ENCODE results near the gene RHD. TPM values are rescaled to one million over a fixed set of nuclear protein-coding genes. Genes with fewer than 3 reads are reported as not detected.
"Not testable (repeated sequence)": the region's sequence is repeated elsewhere in the genome, so short reads cannot be mapped to it uniquely, and the experiment has no call there.

RHD gene
- 1 to 10 TPM in 1 of 6 donors, under 1 TPM in 1, not detected in 4; 0.15 to 1.0 TPM for total RNA-seq

DNA sequence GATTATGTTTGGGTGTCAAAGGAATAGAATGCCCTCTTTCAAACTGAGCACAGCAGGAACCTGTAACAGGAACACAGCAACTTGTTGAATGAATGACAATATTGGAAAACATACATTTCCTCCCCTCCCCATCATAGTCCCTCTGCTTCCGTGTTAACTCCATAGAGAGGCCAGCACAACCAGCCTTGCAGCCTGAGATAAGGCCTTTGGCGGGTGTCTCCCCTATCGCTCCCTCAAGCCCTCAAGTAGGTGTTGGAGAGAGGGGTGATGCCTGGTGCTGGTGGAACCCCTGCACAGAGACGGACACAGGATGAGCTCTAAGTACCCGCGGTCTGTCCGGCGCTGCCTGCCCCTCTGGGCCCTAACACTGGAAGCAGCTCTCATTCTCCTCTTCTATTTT is at the start of gene RHD:
TSS of gene RHD (plus strand) at position 272 of the 400 bp plus-strand sequence. CDS start at position 311, 39 bp downstream.
- not testable (repeated sequence) for ATAC-seq (ENCODE audit: low FRiP score in 2 of 2); H3K36me3 ChIP-seq; H3K4me3 ChIP-seq; H3K4me1 ChIP-seq; H3K27ac ChIP-seq; H3K27me3 ChIP-seq; DNase-seq; H3K9me3 ChIP-seq
- 74 to 83% methylated on average over 6 to 8 of the region's 8 CpGs for WGBS, 2 donors

DNA sequence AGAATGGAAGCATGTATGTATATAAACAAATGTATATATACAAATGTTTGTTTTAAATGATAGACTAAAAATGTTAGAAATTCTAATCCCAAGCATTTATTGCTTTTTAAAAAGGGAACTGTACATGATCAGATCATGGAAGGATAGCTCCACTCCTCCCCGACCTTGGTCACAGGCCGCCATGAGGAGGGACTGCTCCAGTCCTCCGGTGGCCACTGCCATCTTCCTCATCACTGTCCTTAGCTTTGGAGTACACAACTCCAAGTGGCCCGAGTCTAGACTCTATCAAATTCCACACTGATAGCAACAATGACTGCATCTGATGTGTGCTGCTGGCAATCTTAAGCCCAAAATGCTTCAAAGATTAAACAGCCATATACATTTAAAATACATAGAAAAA is 49.7 kb upstream of the RHD start:
- peaks cover 36 to 81% (median 69%) of the 10 kb centered on the region in 4 donors for H3K36me3 ChIP-seq
- ATAC-seq (ENCODE audit: low FRiP score in 2 of 2) (no peak), DNase-seq (no peak)
- no peaks in the 10 kb centered on the region for H3K4me1 ChIP-seq
- H3K27me3 ChIP-seq = no peaks in the 10 kb centered on the region
- no peak overlapping the region for H3K27ac ChIP-seq
- WGBS, 2 donors = 95 to 100% methylated on average over 4 of the region's 4 CpGs
- no peak overlapping the region for H3K4me3 ChIP-seq
- no peak for TF ChIP-seq POLR2AphosphoS5 (IDR thresholded peaks at IDR 0.05)
- TF ChIP-seq, protein P1, sequence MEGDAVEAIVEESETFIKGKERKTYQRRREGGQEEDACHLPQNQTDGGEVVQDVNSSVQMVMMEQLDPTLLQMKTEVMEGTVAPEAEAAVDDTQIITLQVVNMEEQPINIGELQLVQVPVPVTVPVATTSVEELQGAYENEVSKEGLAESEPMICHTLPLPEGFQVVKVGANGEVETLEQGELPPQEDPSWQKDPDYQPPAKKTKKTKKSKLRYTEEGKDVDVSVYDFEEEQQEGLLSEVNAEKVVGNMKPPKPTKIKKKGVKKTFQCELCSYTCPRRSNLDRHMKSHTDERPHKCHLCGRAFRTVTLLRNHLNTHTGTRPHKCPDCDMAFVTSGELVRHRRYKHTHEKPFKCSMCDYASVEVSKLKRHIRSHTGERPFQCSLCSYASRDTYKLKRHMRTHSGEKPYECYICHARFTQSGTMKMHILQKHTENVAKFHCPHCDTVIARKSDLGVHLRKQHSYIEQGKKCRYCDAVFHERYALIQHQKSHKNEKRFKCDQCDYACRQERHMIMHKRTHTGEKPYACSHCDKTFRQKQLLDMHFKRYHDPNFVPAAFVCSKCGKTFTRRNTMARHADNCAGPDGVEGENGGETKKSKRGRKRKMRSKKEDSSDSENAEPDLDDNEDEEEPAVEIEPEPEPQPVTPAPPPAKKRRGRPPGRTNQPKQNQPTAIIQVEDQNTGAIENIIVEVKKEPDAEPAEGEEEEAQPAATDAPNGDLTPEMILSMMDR (IDR thresholded peaks at IDR 0.05) = no peak
- TF ChIP-seq EP300 (IDR thresholded peaks at IDR 0.05) = no peak
- TF ChIP-seq POLR2A (IDR thresholded peaks at IDR 0.05) = no peak
- H3K9me3 ChIP-seq = no peaks in the 10 kb centered on the region

DNA sequence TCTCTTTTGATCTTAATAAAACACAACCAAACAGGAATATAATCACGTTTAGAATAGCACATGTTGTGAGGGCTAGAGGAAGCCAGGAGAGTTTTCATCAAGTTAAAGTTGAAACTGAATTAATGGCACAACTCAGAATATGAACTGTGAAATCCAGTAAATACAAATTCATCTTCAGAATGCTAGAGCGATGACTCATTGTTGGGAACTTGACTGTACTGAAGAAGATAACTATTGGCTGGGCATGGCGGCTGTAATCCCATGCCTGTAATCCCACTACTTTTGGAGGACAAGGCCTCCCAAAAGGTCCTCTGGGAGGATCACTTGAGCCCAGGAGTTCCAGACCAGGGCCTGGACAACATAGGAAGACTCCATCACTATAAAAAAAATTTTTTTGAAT is 48.8 kb upstream of the RHD start:
- 82 to 87% methylated on average over 3 of the region's 3 CpGs for WGBS, 2 donors
- Histone ChIP-seq H3K27ac (no peak overlapping the region), H3K4me1 (no peaks in the 10 kb centered on the region), H3K36me3 (peaks cover 41 to 90% (median 76%) of the 10 kb centered on the region in 4 donors), H3K9me3 (no peaks in the 10 kb centered on the region), H3K27me3 (no peaks in the 10 kb centered on the region), H3K4me3 (no peak overlapping the region)
- DNase-seq (no peak), ATAC-seq (ENCODE audit: low FRiP score in 2 of 2) (no peak)
- no peak for TF ChIP-seq EP300 (IDR thresholded peaks at IDR 0.05)
- TF ChIP-seq, protein P1 (IDR thresholded peaks at IDR 0.05) = no peak

DNA sequence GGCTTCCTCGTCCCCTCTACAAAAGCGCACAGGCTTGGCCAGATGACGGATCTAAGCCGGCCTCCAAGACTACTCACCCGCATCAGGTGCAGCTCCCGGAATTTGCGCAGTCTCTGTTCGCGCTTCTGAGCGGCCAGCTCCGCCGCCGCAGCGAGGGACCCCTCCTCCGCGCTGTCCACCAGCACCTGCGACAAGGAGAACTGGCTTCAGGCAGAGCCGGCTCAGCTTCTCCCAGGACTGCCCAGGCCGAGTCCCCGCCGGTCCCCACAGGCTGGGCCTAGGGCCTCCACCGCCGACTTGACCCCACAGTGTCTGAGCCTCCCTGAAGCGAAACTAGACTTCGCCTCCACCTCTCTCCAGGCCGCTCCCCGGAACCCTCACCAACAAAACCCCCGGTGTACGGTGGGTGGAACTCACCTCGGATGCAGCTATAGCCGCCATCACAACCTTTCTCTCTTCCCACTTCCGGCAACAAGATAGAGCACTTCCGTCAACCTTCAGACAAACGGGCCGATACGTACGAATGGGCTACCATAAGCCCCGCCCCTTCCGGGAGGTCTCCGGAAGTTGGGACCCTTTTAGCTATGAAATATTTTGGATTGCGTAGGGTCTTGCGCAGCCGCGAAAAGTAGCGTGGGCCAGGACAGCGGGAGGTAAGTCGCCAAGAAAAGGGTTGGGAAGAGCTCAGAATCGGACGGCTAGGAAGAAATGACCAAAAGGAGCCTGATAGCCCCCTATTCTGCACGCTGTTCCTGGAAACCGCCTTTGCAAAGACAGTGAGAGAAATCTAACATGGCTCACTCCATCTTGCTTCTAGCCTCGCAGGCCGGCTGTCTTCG is 40.1 kb upstream of the RHD start, which contains the start of gene SYF2:
TSS of gene SYF2 (minus strand) at position 476 of the 839 bp plus-strand sequence. CDS start at position 441, 35 bp downstream.
- Histone ChIP-seq H3K27ac (peak within 1 kb of the TSS; percentile 90 to 97 (median 94)), H3K27me3 (no peaks in the 10 kb centered on the region), H3K36me3 (peaks cover 10 to 38% (median 28%) of the 10 kb centered on the region in 4 donors), H3K9me3 (no peaks in the 10 kb centered on the region), H3K4me1 (peaks cover 7 to 43% (median 29%) of the 10 kb centered on the region in 4 donors), H3K4me3 (peak within 1 kb of the TSS; percentile 62 to 97 (median 88))
- ATAC-seq (ENCODE audit: low FRiP score in 2 of 2) = peak; percentile 96 to 97
- WGBS, 2 donors = 0% methylated on average over 19 to 39 of the region's 54 CpGs
- DNase-seq = peak; percentile 86 to 95
- TF ChIP-seq, protein P1 (IDR thresholded peaks at IDR 0.05) = no peak
- TF ChIP-seq POLR2AphosphoS5 (IDR thresholded peaks at IDR 0.05) (peak; percentile 84 to 87), EP300 (IDR thresholded peaks at IDR 0.05) (peak in 1 of 4 donors; percentile 15), POLR2A (IDR thresholded peaks at IDR 0.05) (peak in 3 of 4 donors; percentile 50 to 80 (median 79))

DNA sequence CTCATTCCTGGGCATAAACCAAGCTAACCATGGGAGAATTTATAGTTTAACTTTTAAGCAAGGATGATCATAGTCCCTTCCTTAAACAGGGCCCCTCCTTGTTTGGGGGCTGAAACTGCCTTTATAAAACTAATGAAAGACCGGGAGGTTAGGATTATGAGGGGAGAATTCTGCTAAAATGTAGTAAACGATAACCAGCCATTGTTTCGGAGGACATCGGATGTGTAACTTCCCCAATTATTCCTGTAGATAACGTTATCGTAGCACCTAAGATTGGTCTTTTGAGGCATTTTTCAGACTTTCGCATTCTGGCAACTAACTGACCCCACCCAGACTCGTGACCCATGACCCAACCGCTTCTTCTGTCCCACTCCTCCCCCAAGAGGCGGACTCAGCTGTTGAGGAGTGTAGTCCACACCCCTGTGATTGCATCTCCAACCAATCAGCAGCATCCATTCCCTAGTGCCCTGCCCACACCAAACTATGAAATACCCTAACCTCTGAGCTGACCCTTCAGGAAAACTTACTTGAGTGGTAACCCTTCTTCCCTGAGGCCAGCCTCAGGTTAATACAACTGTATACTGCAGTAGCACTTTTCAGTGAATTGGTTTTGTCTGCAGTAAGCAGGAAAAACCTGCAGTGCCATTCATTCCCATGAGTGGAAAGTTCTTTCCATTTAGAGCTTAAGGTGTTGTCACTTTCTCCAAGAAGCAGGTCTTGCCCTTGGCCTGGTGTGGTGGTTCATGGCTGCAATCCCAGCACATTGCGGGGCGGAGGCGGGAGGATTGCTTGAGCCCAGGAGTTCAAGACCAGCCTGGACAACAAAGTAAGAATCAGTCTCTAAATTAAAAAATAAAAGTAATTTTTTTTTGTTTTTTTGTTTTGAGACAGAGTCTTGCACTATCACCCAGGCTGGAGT is 39.2 kb upstream of the RHD start:
- ATAC-seq (ENCODE audit: low FRiP score in 2 of 2) = peak; percentile 96
- 23% methylated on average over 13 of the region's 13 CpGs for WGBS, 2 donors
- Histone ChIP-seq H3K36me3 (peaks cover 6 to 29% (median 20%) of the 10 kb centered on the region in 4 donors), H3K27me3 (no peaks in the 10 kb centered on the region), H3K9me3 (no peaks in the 10 kb centered on the region), H3K4me3 (peak overlapping the region; percentile 62 to 97 (median 88)), H3K4me1 (peaks cover 7 to 52% (median 33%) of the 10 kb centered on the region in 4 donors), H3K27ac (peak overlapping the region; percentile 90 to 97 (median 94))
- TF ChIP-seq POLR2A (IDR thresholded peaks at IDR 0.05) (no peak), POLR2AphosphoS5 (IDR thresholded peaks at IDR 0.05) (peak; percentile 41 to 80), EP300 (IDR thresholded peaks at IDR 0.05) (peak in 1 of 4 donors; percentile 25)
- peak in 1 of 2 donors; percentile 96 for DNase-seq

DNA sequence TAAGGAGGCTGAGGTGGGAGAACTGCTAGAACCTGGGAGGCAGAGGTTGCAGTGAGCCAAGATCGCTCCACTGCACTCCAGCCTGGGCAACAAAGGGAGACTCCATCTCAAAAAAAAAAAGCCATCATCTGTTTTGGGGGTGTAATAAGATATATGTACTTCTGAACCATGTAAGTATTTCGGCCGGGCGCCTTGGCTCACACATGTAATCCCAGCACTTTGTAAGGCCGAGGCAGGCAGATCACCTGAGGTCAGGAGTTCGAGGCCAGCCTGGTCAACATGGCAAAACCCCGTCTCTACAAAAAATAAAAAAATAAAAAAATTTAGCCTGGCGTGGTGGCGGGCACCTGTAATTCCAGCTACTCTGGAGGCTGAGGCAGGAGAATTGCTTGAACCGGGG is 36.9 kb upstream of the RHD start:
- not testable (repeated sequence) for H3K9me3 ChIP-seq; DNase-seq; ATAC-seq (ENCODE audit: low FRiP score in 2 of 2); H3K27ac ChIP-seq; H3K36me3 ChIP-seq; H3K4me3 ChIP-seq; H3K27me3 ChIP-seq
- H3K4me1 ChIP-seq = peaks cover 13 to 72% (median 44%) of the 10 kb centered on the region in 4 donors
- 97 to 99% methylated on average over 10 of the region's 10 CpGs for WGBS, 2 donors

DNA sequence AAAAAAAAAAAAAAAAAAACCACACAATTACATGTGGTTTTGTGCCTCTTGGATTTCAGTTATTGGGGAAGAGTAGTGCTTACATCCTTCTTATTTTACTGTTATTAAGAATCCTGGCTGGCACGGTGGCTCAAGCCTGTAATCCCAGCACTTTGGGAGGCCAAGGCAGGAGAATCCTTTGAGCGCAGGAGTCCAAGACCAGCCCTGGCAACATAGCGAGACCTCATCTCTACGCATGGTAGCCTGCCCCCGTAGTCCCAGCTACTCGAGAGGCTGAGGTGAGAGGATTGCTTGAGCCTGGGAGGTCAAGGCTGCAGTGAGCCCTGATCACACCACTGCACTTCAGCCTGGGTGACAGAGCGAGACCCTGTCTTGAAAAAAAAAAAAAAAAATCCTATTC is 36.0 kb upstream of the RHD start:
- H3K27me3 ChIP-seq; DNase-seq; H3K4me3 ChIP-seq; H3K9me3 ChIP-seq; ATAC-seq (ENCODE audit: low FRiP score in 2 of 2); H3K36me3 ChIP-seq: not testable (repeated sequence)
- Histone ChIP-seq H3K4me1 (peaks cover 17 to 77% (median 51%) of the 10 kb centered on the region in 4 donors), H3K27ac (peak overlapping the region in 1 of 4 donors; percentile 48)
- whole genome bisulfite sequencing, 2 donors = 95 to 97% methylated on average over 7 of the region's 7 CpGs
